ENCODE measurements around the gene RBFOX2. TPM values are rescaled to one million over a fixed set of nuclear protein-coding genes. Genes with fewer than 3 reads are reported as not detected.

Gene RBFOX2
- total and polyA plus RNA-seq, 2 donors (not counting 3 experiments of a cell fraction or from before 2014, with no cell fraction given): 125 to 142 TPM

- no peak overlapping the region for H3K4me2 ChIP-seq (ENCODE audit: insufficient read depth, low read length)
- H3K27me3 ChIP-seq (ENCODE audit: control insufficient read depth in 2 of 2, insufficient read depth in 2 of 2, low read length in 2 of 2): no peaks in the 10 kb centered on the region
- FAIRE-seq: no peak
- H4K20me1 ChIP-seq (replicated peaks; ENCODE audit: control insufficient read depth, extremely low read depth, insufficient read depth, low read length): no peaks in the 10 kb centered on the region
- ChIA-PET CTCF (interaction anchor here (0.7 to 1.6 kb wide), 4 partner anchors 15 to 372 kb away, joined by 3 to 6 read pairs (median 4); no protein-coding TSS in a partner anchor), POLR2A (no interaction called here)
- no peaks in the 10 kb centered on the region for H3K9me1 ChIP-seq (replicated peaks; ENCODE audit: control insufficient read depth, extremely low read depth, insufficient read depth, low read length)
- dilution Hi-C loops (cut with MboI; ENCODE audit: extremely low pct_ligation_motif_present, low sequenced_read_pairs): loop anchor here (10.0 kb wide), 1 partner anchor 283 kb away; no protein-coding TSS in a partner anchor
- no TSS peak for BruUV-seq (replicated peaks)
- intact Hi-C loops (cut with micrococcal nuclease): loop anchor here (10.0 kb wide), 1 partner anchor 373 kb away; no protein-coding TSS in a partner anchor
- peak; percentile 48 for DNase-seq (ENCODE audit: low read depth, low spot score)
- H3K4me1 ChIP-seq (ENCODE audit: control insufficient read depth, extremely low read depth, insufficient read depth, low read length): no peaks in the 10 kb centered on the region
- H3K36me3 ChIP-seq (ENCODE audit: control insufficient read depth in 2 of 2, extremely low read depth in 1 of 2, insufficient read depth in 2 of 2, low read length in 2 of 2): peaks cover 3 to 4% of the 10 kb centered on the region in 2 experiments
- no peak overlapping the region for H3K9ac ChIP-seq (replicated peaks; ENCODE audit: extremely low read depth, insufficient read depth, low read length)
- no peaks in the 10 kb centered on the region for H3K79me2 ChIP-seq (ENCODE audit: control insufficient read depth, insufficient read depth, low read length)
- H3K9me3 ChIP-seq (replicated peaks; ENCODE audit: control insufficient read depth, insufficient read depth, low read length): no peaks in the 10 kb centered on the region
- no peak overlapping the region for H3K4me3 ChIP-seq (replicated peaks in 1 of 3; ENCODE audit: insufficient read depth in 1 of 3, low read depth in 1 of 3, low read length in 3 of 3)
- TF ChIP-seq MYC (IDR thresholded peaks at IDR 0.05; ENCODE audit: low read depth, low read length): no peak
- no peak for TF ChIP-seq FOS (IDR thresholded peaks at IDR 0.05; ENCODE audit: borderline replicate concordance, insufficient read depth, low read length)
- no peak for TF ChIP-seq POLR2AphosphoS5 (IDR thresholded peaks at IDR 0.05; ENCODE audit: insufficient read depth, low read depth, low read length)
- TF ChIP-seq EZH2 (IDR thresholded peaks at IDR 0.05; ENCODE audit: borderline replicate concordance, low read depth, low read length, severe bottlenecking): no peak
- TF ChIP-seq, protein P1, sequence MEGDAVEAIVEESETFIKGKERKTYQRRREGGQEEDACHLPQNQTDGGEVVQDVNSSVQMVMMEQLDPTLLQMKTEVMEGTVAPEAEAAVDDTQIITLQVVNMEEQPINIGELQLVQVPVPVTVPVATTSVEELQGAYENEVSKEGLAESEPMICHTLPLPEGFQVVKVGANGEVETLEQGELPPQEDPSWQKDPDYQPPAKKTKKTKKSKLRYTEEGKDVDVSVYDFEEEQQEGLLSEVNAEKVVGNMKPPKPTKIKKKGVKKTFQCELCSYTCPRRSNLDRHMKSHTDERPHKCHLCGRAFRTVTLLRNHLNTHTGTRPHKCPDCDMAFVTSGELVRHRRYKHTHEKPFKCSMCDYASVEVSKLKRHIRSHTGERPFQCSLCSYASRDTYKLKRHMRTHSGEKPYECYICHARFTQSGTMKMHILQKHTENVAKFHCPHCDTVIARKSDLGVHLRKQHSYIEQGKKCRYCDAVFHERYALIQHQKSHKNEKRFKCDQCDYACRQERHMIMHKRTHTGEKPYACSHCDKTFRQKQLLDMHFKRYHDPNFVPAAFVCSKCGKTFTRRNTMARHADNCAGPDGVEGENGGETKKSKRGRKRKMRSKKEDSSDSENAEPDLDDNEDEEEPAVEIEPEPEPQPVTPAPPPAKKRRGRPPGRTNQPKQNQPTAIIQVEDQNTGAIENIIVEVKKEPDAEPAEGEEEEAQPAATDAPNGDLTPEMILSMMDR (IDR thresholded peaks at IDR 0.05; ENCODE audit: extremely low read depth in 1 of 2, insufficient read depth in 1 of 2, low read depth in 1 of 2, low read length in 2 of 2): no peak
- TF ChIP-seq MAX (IDR thresholded peaks at IDR 0.05; ENCODE audit: insufficient read depth, insufficient read length): no peak
- no peak for TF ChIP-seq JUN (IDR thresholded peaks at IDR 0.05; ENCODE audit: borderline replicate concordance, insufficient read depth, insufficient read length, low read depth)
- TF ChIP-seq POLR2A (IDR thresholded peaks at IDR 0.05; ENCODE audit: low read depth, low read length): no peak
- TF ChIP-seq GATA2 (IDR thresholded peaks at IDR 0.05; ENCODE audit: insufficient read depth, insufficient read length, low read depth, low read length): no peak
- no peak overlapping the region for H2AFZ ChIP-seq (ENCODE audit: low read depth, low read length)
- no peak overlapping the region for H3K27ac ChIP-seq (ENCODE audit: insufficient read depth, low read depth, low read length)
Measured at GRCh38 chr22:35752006-35752862, 276.4 kb downstream of the RBFOX2 start.
